A673 (cell line): ENCODE results near the gene CTNNA2.

Experiments used
- CTCF ChIP-seq: fragments of 300-800, 200-600 bp; sonication (generic); conservative IDR thresholded peaks from 2 replicates; pipeline ENCODE4 v1.5.1; 2017; ENCODE audit warnings: low read depth, mild to moderate bottlenecking, antibody characterized with exemption, low read length, moderate library complexity, mixed read lengths
- EZH2 ChIP-seq: fragments of 200-600 bp; sonication (generic); IDR thresholded peaks from 2 replicates; pipeline ENCODE4 v1.6.1; 2017; ENCODE audit warnings: borderline replicate concordance, low read depth, mild to moderate bottlenecking, mixed read lengths, antibody characterized with exemption, low read length; ENCODE audit not compliant: poor library complexity, severe bottlenecking

- no peak for TF ChIP-seq CTCF
- no peak for TF ChIP-seq EZH2
These were observed 704.6 kb downstream of the CTNNA2 start for GRCh38 chr2:80217446-80217845.
